ENCODE measurements around the gene COL1A2.

DNA sequence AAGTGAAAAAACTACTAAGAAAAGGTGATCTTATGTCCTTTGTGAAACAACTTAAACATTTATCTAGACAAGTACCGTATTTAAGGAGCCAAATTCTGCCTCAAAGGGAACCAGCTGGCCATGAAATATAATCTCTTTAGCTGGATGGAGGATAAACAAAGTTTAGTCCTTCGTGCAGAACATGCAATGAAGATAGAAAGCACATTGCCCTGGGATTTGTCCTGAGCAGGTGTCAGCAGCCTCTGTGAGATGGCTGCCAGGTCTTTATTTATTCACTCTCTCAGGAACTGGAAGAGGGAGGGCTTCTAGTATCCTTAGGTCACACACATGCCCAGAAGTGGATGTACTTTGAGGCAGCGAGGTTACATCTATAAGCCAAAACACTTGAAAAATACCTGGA is 57.5 kb downstream of the COL1A2 start:
- no peak for TF ChIP-seq EGR1 (IDR thresholded peaks at IDR 0.05; ENCODE audit: low read depth)
- no peak for TF ChIP-seq CTCF (IDR thresholded peaks at IDR 0.05 in 2 of 3, conservative IDR thresholded peaks at IDR 0.05 in 1 of 3; ENCODE audit: borderline replicate concordance in 1 of 3, insufficient read depth in 1 of 3, low read depth in 2 of 3, low read length in 2 of 3)
- TF ChIP-seq POLR2A (IDR thresholded peaks at IDR 0.05; ENCODE audit: borderline replicate concordance, extremely low read depth, insufficient read depth, insufficient read length): no peak
- no peak for TF ChIP-seq POLR2AphosphoS5 (IDR thresholded peaks at IDR 0.05; ENCODE audit: low read depth, low read length)
- no peak for TF ChIP-seq EZH2 (IDR thresholded peaks at IDR 0.05)
- TF ChIP-seq SRF (IDR thresholded peaks at IDR 0.05; ENCODE audit: low read depth): no peak
- TF ChIP-seq REST (IDR thresholded peaks at IDR 0.05; ENCODE audit: low read depth): no peak
- TF ChIP-seq, protein P1, sequence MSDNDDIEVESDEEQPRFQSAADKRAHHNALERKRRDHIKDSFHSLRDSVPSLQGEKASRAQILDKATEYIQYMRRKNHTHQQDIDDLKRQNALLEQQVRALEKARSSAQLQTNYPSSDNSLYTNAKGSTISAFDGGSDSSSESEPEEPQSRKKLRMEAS (IDR thresholded peaks at IDR 0.05): no peak

Measured in HCT116 (cell line).